Osteocyte (in vitro differentiated cells): ENCODE results near the gene PDIK1L. TPM values are rescaled to one million over a fixed set of nuclear protein-coding genes. Genes with fewer than 3 reads are reported as not detected.
"Not testable (repeated sequence)": the region's sequence is repeated elsewhere in the genome, so short reads cannot be mapped to it uniquely, and the experiment has no call there.

Experiments used
- DNase-seq: peaks from one replicate; pipeline ENCODE4 v3.0.0; 2021; ENCODE audit warnings: mixed read lengths; ENCODE audit not compliant: unreplicated experiment; ENCODE audit errors: extremely low spot score
- H3K27ac Mint-ChIP-seq: one replicate; pipeline ENCODE4 v1.8.0; 2021; ENCODE audit warnings: mild to moderate bottlenecking, mixed read lengths; ENCODE audit not compliant: unreplicated experiment
- H3K27me3 Mint-ChIP-seq: one replicate; pipeline ENCODE4 v1.8.0; 2021; ENCODE audit warnings: mixed read lengths; ENCODE audit not compliant: unreplicated experiment
- H3K36me3 Mint-ChIP-seq: one replicate; pipeline ENCODE4 v1.8.0; 2021; ENCODE audit warnings: mixed read lengths; ENCODE audit not compliant: unreplicated experiment
- H3K4me1 Mint-ChIP-seq: one replicate; pipeline ENCODE4 v1.8.0; 2021; ENCODE audit warnings: mixed read lengths; ENCODE audit not compliant: unreplicated experiment
- H3K4me3 Mint-ChIP-seq: one replicate; pipeline ENCODE4 v1.8.0; 2021; ENCODE audit warnings: mild to moderate bottlenecking, moderate library complexity, mixed read lengths; ENCODE audit not compliant: unreplicated experiment
- H3K9me3 Mint-ChIP-seq: one replicate; pipeline ENCODE4 v1.8.0; 2021; ENCODE audit warnings: mixed read lengths; ENCODE audit not compliant: unreplicated experiment
- total RNA-seq: library from RNA; stranded (reverse); gene quantifications from 2 replicates; pipeline ENCODE4 v1.2.1, GENCODE V29; 2021
- TF ChIP-seq, protein P1 (sequence below): fragments of 200-600 bp; sonication (generic); IDR thresholded peaks from 2 replicates; pipeline ENCODE4 v1.5.0; 2021; ENCODE audit warnings: antibody characterized with exemption, mild to moderate bottlenecking, moderate library complexity

PDIK1L gene
- total RNA-seq, 1 donor from 2014 or later = 7.8 TPM

DNA sequence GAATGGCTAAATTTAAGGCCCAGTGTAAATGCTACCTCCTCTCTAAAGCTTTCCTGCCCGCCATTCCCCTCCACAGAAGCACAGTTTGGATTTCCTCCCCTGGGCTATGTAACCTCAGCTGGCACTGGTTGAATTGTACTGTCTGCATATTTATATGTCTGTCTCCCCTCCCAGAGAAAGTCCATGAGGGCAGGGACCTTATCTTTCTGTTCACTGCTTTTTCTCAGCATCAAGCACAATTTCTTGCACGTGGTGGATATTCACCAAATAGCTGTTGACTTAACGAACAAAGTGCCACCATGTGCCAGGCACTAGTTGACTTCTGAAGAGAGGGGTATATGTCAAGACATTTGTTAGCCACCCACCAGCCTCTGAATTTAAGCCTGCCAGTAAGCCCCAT, 9.5 kb upstream of the PDIK1L start:
- peaks cover 11% of the 10 kb centered on the region for H3K4me1 Mint-ChIP-seq
- H3K27me3 Mint-ChIP-seq = no peaks in the 10 kb centered on the region
- H3K4me3 Mint-ChIP-seq = no peak overlapping the region
- H3K27ac Mint-ChIP-seq = no peak overlapping the region
- TF ChIP-seq, protein P1, sequence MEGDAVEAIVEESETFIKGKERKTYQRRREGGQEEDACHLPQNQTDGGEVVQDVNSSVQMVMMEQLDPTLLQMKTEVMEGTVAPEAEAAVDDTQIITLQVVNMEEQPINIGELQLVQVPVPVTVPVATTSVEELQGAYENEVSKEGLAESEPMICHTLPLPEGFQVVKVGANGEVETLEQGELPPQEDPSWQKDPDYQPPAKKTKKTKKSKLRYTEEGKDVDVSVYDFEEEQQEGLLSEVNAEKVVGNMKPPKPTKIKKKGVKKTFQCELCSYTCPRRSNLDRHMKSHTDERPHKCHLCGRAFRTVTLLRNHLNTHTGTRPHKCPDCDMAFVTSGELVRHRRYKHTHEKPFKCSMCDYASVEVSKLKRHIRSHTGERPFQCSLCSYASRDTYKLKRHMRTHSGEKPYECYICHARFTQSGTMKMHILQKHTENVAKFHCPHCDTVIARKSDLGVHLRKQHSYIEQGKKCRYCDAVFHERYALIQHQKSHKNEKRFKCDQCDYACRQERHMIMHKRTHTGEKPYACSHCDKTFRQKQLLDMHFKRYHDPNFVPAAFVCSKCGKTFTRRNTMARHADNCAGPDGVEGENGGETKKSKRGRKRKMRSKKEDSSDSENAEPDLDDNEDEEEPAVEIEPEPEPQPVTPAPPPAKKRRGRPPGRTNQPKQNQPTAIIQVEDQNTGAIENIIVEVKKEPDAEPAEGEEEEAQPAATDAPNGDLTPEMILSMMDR = no peak
- H3K9me3 Mint-ChIP-seq = no peaks in the 10 kb centered on the region
- DNase-seq = no peak
- no peaks in the 10 kb centered on the region for H3K36me3 Mint-ChIP-seq

DNA sequence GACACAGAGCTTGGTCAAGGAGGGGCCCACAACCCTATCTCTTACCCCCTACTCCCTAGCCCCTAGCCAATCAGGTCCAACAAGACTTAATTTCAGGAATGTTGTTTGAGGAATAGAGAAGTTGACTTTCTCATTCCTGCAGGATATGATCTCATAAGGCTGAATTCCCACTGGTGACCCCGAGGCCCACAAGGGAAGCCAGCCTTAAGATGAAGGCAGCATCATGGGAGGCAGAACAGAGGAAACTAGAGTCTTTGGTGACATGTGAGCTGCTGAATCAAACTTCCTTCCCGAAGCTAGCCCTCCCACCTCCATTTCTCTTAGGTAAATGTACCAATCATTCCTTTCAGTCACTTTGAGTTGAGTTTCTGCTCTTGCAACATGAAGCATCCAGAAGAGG, 9.1 kb upstream of the PDIK1L start:
- Mint-ChIP-seq H3K4me1 (peaks cover 11% of the 10 kb centered on the region), H3K27me3 (no peaks in the 10 kb centered on the region), H3K27ac (no peak overlapping the region), H3K9me3 (no peaks in the 10 kb centered on the region), H3K4me3 (no peak overlapping the region), H3K36me3 (no peaks in the 10 kb centered on the region)
- TF ChIP-seq, protein P1 = no peak
- DNase-seq = no peak

DNA sequence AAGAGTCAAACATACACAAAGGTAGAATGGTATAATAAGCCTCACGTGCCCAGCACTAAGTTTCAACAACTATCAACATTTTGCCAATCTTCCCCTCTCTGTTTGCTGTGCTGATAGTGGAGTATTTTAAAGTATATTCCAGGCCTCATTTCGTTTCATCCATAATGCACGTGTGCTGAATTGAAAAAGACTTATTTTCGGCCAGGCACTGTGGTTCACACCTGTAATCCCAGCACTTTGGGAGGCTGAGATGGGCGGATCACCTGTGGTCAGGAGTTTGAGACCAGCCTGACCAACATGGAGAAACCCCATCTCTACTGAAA, 6.4 kb upstream of the PDIK1L start:
- H3K4me1 Mint-ChIP-seq = peaks cover 14% of the 10 kb centered on the region
- not testable (repeated sequence) for H3K27ac Mint-ChIP-seq, DNase-seq, H3K9me3 Mint-ChIP-seq, H3K36me3 Mint-ChIP-seq, H3K4me3 Mint-ChIP-seq, H3K27me3 Mint-ChIP-seq

DNA sequence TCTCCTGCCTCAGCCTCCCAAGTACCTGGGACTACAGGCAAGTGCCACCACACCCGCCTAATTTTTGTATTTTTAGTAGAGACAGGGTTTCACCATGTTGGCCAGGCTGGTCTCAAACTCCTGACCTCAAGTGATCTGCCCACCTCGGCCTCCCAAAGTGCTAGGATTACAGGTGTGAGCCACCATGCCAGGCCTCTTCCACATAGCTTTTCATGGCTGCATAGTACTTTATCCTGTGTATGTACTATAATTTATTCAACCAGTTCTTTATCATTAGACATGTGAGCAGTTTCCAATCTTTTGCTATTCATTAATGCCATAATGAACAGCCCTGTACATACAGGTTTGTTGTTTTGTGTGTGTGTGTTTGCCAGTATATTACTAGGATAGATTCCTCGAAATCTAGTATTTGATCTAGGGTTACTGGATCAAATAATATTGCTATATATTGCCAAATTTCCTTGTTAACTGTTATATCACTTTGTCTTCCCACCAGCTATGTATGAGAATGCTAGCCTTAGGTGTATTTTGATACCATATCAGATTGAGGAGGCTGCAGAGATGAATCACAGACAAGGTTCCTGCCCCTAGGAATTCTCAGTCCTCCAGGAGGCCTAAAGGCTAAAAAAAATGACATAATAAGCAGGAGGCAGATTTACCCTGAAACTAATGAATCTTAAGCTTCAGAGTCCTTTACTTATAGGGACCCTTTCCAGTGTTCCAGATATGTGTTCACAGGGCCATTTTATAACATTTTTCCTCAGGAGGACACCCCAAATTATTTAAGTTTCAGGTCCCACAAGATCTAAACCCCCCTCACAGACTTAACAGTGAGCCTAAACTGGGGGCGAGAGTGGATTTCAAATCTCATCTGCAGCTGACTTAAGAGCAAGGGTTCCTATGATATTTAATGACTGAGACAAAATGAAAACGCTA, 2.1 kb upstream of the PDIK1L start:
- no peaks in the 10 kb centered on the region for H3K9me3 Mint-ChIP-seq
- DNase-seq = peak; percentile 30
- no peaks in the 10 kb centered on the region for H3K27me3 Mint-ChIP-seq
- TF ChIP-seq, protein P1 = no peak
- H3K27ac Mint-ChIP-seq = no peak overlapping the region
- H3K4me1 Mint-ChIP-seq = peaks cover 20% of the 10 kb centered on the region
- peak overlapping the region; percentile 78 for H3K4me3 Mint-ChIP-seq
- H3K36me3 Mint-ChIP-seq = peaks cover 1% of the 10 kb centered on the region

DNA sequence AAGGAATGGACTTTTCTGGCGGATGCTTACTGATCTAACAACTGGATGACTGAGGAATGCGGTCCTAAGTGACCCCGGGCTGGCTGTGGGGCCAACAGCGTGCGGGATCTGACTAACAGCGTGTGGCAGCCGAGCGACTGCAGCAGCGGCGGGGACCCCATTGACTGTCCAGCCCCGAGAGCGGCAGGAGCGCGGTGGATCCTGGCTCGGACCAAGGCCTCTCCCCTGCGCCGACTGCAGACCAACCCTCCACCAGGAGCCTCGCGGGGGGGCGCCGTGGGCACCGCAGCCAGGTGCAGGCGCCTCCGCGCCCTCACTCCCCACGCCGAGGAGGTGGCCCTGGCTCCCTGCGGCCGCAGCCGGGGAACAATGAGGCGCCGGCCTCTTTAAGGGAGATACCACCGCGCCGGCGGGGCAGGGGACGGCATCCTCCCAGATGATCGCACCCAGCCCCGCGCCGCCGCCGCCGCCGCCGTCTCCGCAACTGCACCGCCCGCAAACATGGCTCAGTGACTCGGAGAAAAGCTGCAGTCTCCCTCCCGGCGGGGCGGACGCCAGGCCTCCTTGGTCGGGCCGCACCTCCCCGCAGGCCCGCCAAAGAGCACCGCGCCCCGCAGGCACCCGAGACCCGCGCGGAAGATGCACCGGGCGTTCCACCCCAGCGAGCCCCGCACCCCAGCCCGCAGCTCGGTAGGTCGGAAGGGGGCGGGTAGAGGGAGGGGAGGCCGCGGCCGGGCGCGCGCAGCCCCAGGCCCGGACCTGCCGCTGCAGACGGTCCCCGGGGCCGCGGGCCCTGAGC, 694 bp upstream of the PDIK1L start:
- H3K4me1 Mint-ChIP-seq = peaks cover 20% of the 10 kb centered on the region
- no peaks in the 10 kb centered on the region for H3K27me3 Mint-ChIP-seq
- H3K36me3 Mint-ChIP-seq = peaks cover 4% of the 10 kb centered on the region
- no peaks in the 10 kb centered on the region for H3K9me3 Mint-ChIP-seq
- H3K27ac Mint-ChIP-seq = peak overlapping the region; percentile 72
- TF ChIP-seq, protein P1 = no peak
- DNase-seq = peak; percentile 92
- H3K4me3 Mint-ChIP-seq = peak overlapping the region; percentile 78
